ENCODE results near the gene CAMSAP1.

DNA sequence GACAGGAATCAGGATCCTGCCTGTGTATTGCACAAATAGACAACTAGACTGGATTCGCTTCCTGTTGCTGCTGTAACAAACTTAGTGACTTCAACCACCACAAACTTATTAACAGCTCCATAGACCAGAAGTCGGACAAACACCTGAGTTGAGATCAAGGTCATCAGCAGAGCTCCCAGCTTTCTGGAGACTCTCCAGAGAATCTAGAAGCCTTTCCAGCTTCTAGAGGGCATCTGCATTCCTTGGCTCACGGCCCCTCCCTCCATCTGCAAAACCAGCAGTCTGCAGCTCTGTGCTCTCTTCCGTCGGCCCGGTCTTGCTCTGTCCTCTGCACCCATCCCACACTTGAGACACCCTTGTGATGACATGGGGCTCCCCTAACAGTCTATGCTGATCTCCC lies 106.3 kb downstream of the CAMSAP1 start:
- TF ChIP-seq, protein P1, sequence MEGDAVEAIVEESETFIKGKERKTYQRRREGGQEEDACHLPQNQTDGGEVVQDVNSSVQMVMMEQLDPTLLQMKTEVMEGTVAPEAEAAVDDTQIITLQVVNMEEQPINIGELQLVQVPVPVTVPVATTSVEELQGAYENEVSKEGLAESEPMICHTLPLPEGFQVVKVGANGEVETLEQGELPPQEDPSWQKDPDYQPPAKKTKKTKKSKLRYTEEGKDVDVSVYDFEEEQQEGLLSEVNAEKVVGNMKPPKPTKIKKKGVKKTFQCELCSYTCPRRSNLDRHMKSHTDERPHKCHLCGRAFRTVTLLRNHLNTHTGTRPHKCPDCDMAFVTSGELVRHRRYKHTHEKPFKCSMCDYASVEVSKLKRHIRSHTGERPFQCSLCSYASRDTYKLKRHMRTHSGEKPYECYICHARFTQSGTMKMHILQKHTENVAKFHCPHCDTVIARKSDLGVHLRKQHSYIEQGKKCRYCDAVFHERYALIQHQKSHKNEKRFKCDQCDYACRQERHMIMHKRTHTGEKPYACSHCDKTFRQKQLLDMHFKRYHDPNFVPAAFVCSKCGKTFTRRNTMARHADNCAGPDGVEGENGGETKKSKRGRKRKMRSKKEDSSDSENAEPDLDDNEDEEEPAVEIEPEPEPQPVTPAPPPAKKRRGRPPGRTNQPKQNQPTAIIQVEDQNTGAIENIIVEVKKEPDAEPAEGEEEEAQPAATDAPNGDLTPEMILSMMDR (conservative IDR thresholded peaks at IDR 0.05): no peak
- no peak for TF ChIP-seq EZH2 (IDR thresholded peaks at IDR 0.05; ENCODE audit: low read depth)

All from PC-9 (cell line).